HUES64 (cell line): ENCODE data around the gene SCUBE1.

Experiments used
- H3K27ac ChIP-seq: 2 replicates; pipeline ENCODE4 v1.7.0; 2013; ENCODE audit warnings: low read depth, low read length, inconsistent platforms
- H3K27me3 ChIP-seq: 2 replicates; pipeline ENCODE4 v1.6.1; 2013; ENCODE audit warnings: mild to moderate bottlenecking, low read length; ENCODE audit not compliant: insufficient read depth
- H3K36me3 ChIP-seq: 2 replicates; pipeline ENCODE4 v1.6.1; 2013; ENCODE audit warnings: mild to moderate bottlenecking, low read length; ENCODE audit not compliant: insufficient read depth
- H3K4me1 ChIP-seq: 2 replicates; pipeline ENCODE4 v1.6.1; 2013; ENCODE audit warnings: mild to moderate bottlenecking, low read length, moderate library complexity; ENCODE audit not compliant: insufficient read depth
- H3K4me3 ChIP-seq: 2 replicates; pipeline ENCODE4 v1.5.1; 2013; ENCODE audit warnings: mild to moderate bottlenecking, low read length, moderate library complexity
- H3K9ac ChIP-seq: 2 replicates; pipeline ENCODE4 v1.6.1; 2013; ENCODE audit warnings: mild to moderate bottlenecking, low read depth, low read length
- H3K9me3 ChIP-seq: 2 replicates; pipeline ENCODE4 v1.6.1; 2013; ENCODE audit warnings: low read depth, low read length; ENCODE audit not compliant: insufficient read depth
- WGBS: fragments of 150-250, 120-280 bp; methylation state at CpG from one replicate; pipeline ENCODE4 v1.1.7; 2013; ENCODE audit warnings: missing lambda C conversion rate; 5-methylcytosine and 5-hydroxymethylcytosine counted together

SCUBE1 gene

GRCh38 chr22:43338766-43339345 lies 4.3 kb downstream of the SCUBE1 start:
- Histone ChIP-seq H3K9me3 (no peaks in the 10 kb centered on the region), H3K4me3 (no peak overlapping the region), H3K9ac (no peak overlapping the region), H3K27ac (no peak overlapping the region), H3K27me3 (peaks cover 32% of the 10 kb centered on the region), H3K4me1 (no peaks in the 10 kb centered on the region), H3K36me3 (no peaks in the 10 kb centered on the region; the same call in 1 of the 2 replicates)
- 80% methylated on average over 15 of the region's 15 CpGs for WGBS

GRCh38 chr22:43337946-43338345 lies 5.2 kb downstream of the SCUBE1 start:
- Histone ChIP-seq H3K9me3 (no peaks in the 10 kb centered on the region), H3K4me1 (no peaks in the 10 kb centered on the region), H3K4me3 (no peak overlapping the region), H3K36me3 (no peaks in the 10 kb centered on the region; the same call in 1 of the 2 replicates), H3K27ac (no peak overlapping the region), H3K27me3 (peaks cover 26% of the 10 kb centered on the region), H3K9ac (no peak overlapping the region)
- WGBS = 94% methylated on average over 3 of the region's 3 CpGs

- H3K4me3 ChIP-seq = no peak overlapping the region
- WGBS = 91% methylated on average over 11 of the region's 11 CpGs
- H3K27me3 ChIP-seq = peaks cover 24% of the 10 kb centered on the region
Measured at GRCh38 chr22:43337385-43337784, 5.8 kb downstream of the SCUBE1 start.

DNA sequence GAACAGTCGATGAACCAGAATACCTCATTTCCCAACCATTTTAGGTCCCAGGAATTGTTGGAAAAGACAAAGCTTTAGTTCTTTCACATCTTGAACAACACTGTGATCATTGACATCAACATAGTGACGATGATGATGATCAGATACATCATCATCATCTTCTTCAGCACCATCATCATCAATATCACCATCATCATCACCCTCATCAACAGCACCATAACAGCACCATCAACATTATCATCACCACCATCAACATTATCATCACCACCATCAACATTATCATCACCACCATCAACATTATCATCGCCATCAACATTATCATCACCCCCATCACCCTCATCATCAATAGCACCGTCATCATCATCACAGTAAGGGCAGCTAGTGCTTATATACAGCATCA lies 8.8 kb downstream of the SCUBE1 start:
- Histone ChIP-seq H3K4me3 (no peak overlapping the region), H3K4me1 (no peaks in the 10 kb centered on the region; the same call in 1 of the 2 replicates), H3K27ac (no peak overlapping the region), H3K9ac (no peak overlapping the region), H3K9me3 (no peaks in the 10 kb centered on the region), H3K36me3 (no peaks in the 10 kb centered on the region; the same call in 1 of the 2 replicates), H3K27me3 (no peaks in the 10 kb centered on the region; the same call in none of the 2 replicates)
- WGBS = 97% methylated on average over 4 of the region's 4 CpGs

More at GRCh38 chr22:43337385-43337784, 5.8 kb downstream of the SCUBE1 start:
- H3K4me1 ChIP-seq = no peaks in the 10 kb centered on the region
- no peaks in the 10 kb centered on the region; the same call in 1 of the 2 replicates for H3K36me3 ChIP-seq
- no peak overlapping the region for H3K9ac ChIP-seq
- H3K27ac ChIP-seq = no peak overlapping the region
- H3K9me3 ChIP-seq = no peaks in the 10 kb centered on the region

DNA sequence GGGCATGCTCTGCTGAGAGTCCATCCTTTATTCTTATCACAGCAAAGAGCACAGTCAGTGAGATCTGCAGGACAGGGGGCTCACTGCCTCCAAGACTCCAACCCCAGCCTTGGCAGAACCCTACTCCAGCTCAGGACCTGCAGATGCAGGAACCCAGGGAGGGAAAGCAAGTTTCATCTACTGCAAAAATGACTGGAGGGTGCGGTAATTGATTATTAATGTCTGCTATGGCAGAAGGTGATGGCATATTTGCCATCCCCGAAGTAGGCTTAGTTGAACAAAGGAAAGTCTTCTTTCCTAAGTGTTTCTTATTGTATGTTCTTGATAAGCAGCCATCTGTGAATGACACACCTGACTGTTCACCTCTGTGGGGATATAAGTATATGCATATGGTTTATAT lies 9.2 kb downstream of the SCUBE1 start:
- no peak overlapping the region for H3K4me3 ChIP-seq
- H3K4me1 ChIP-seq = no peaks in the 10 kb centered on the region; the same call in 1 of the 2 replicates
- 93% methylated on average over 2 of the region's 2 CpGs for WGBS
- H3K36me3 ChIP-seq = no peaks in the 10 kb centered on the region; the same call in 1 of the 2 replicates
- no peaks in the 10 kb centered on the region for H3K9me3 ChIP-seq
- no peak overlapping the region for H3K9ac ChIP-seq
- H3K27ac ChIP-seq = no peak overlapping the region
- no peaks in the 10 kb centered on the region; the same call in none of the 2 replicates for H3K27me3 ChIP-seq

- Histone ChIP-seq H3K4me3 (no peak overlapping the region), H3K4me1 (peaks cover 7% of the 10 kb centered on the region), H3K9ac (no peak overlapping the region), H3K9me3 (no peaks in the 10 kb centered on the region), H3K36me3 (no peaks in the 10 kb centered on the region; the same call in 1 of the 2 replicates), H3K27ac (no peak overlapping the region), H3K27me3 (no peaks in the 10 kb centered on the region; the same call in 1 of the 2 replicates)
- 93% methylated on average over 5 of the region's 5 CpGs for WGBS
Measured at GRCh38 chr22:43333156-43333555, 10.0 kb downstream of the SCUBE1 start.

DNA sequence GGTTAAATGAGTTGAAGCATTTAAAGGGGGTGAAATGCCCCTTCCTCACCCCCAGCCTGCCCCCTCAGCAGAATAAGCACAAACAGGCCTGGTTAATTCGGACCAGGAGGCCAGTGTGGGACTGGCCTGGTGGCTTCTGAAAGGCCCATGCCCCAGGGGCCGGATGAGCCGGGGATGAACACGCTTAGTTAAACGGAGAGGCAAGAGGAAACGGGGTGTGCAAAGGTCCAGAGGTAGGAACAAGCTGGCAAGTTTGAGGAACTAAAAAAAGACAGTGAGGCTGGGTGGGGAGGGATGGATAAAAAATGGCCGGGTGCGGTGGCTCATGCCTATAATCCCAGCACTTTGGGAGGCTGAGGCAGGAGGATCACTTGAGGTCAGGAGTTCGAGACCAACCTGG lies 11.5 kb downstream of the SCUBE1 start:
- no peak overlapping the region for H3K27ac ChIP-seq
- H3K9ac ChIP-seq = no peak overlapping the region
- H3K4me1 ChIP-seq = peaks cover 16% of the 10 kb centered on the region
- H3K4me3 ChIP-seq = no peak overlapping the region
- H3K36me3 ChIP-seq = no peaks in the 10 kb centered on the region; the same call in 1 of the 2 replicates
- H3K27me3 ChIP-seq = no peaks in the 10 kb centered on the region; the same call in 1 of the 2 replicates
- WGBS = 95% methylated on average over 8 of the region's 9 CpGs
- H3K9me3 ChIP-seq = no peaks in the 10 kb centered on the region

DNA sequence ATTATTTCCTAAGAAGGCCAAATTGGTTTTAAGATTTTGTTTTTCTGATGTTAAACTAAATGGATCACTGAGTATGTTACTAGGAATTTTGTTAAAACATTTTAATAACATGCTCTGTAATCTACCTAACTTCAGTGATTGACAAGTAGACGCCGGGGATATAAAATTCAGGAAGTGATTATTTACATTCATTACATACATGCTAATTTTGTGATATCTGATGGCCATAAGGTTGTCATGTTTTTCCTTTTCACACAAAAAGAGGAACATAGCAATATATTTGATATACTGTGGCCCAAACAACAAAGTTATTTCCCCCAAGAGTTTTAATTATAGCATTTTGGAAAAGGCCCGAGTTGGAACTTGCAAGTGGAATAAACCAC lies 12.1 kb downstream of the SCUBE1 start:
- Histone ChIP-seq H3K9me3 (no peaks in the 10 kb centered on the region), H3K4me1 (peaks cover 21% of the 10 kb centered on the region), H3K27me3 (no peaks in the 10 kb centered on the region; the same call in 1 of the 2 replicates), H3K4me3 (no peak overlapping the region), H3K27ac (no peak overlapping the region), H3K9ac (no peak overlapping the region), H3K36me3 (no peaks in the 10 kb centered on the region; the same call in 1 of the 2 replicates)
- WGBS = 100% methylated on average over 1 of the region's 3 CpGs

GRCh38 chr22:43330178-43331068 lies 12.7 kb downstream of the SCUBE1 start:
- Histone ChIP-seq H3K9ac (no peak overlapping the region), H3K9me3 (no peaks in the 10 kb centered on the region), H3K4me1 (peaks cover 27% of the 10 kb centered on the region), H3K27me3 (no peaks in the 10 kb centered on the region; the same call in 1 of the 2 replicates), H3K36me3 (no peaks in the 10 kb centered on the region; the same call in 1 of the 2 replicates), H3K4me3 (no peak overlapping the region), H3K27ac (no peak overlapping the region)
- 87% methylated on average over 7 of the region's 7 CpGs for WGBS

GRCh38 chr22:43329061-43329460 lies 14.1 kb downstream of the SCUBE1 start:
- WGBS = 91% methylated on average over 7 of the region's 7 CpGs
- H3K27me3 ChIP-seq = no peaks in the 10 kb centered on the region; the same call in 1 of the 2 replicates
- H3K9ac ChIP-seq = no peak overlapping the region
- H3K4me3 ChIP-seq = no peak overlapping the region
- no peaks in the 10 kb centered on the region for H3K9me3 ChIP-seq
- no peaks in the 10 kb centered on the region for H3K36me3 ChIP-seq
- H3K4me1 ChIP-seq = peaks cover 27% of the 10 kb centered on the region
- no peak overlapping the region for H3K27ac ChIP-seq

DNA sequence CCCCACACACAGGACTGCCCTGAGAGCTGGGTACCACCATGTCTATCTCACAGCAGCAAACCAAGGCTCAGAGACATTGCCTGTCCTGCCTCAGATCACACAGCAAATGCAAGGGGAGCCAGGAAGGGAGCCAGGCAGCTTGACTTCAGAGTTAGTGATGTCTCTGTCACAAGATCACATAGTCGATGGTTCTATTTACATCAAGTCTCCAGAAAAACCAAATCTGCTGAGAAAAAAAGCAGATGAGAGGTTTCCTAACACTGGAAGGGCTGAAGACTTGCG lies 16.1 kb downstream of the SCUBE1 start:
- H3K27ac ChIP-seq = no peak overlapping the region

More for the DNA sequence above, 16.1 kb downstream of the SCUBE1 start:
- H3K9ac ChIP-seq = no peak overlapping the region
- 100% methylated on average over 2 of the region's 2 CpGs for WGBS
- peaks cover 27% of the 10 kb centered on the region for H3K4me1 ChIP-seq
- H3K27me3 ChIP-seq = no peaks in the 10 kb centered on the region; the same call in 1 of the 2 replicates
- H3K9me3 ChIP-seq = no peaks in the 10 kb centered on the region
- H3K4me3 ChIP-seq = no peak overlapping the region
- no peaks in the 10 kb centered on the region for H3K36me3 ChIP-seq
